KOPT-K1 (cell line): Measurements from ENCODE around the gene CCDC187.

Experiments
- H3K27ac ChIP-seq: fragments of 200-600 bp; sonication (generic); 2 replicates; pipeline ENCODE4 v1.5.1; 2016; ENCODE audit warnings: antibody characterized with exemption, mild to moderate bottlenecking, low read depth, low read length; ENCODE audit not compliant: poor library complexity, severe bottlenecking
- H3K36me3 ChIP-seq: fragments of 200-600 bp; sonication (generic); 2 replicates; pipeline ENCODE4 v1.5.1; 2017; ENCODE audit warnings: antibody characterized with exemption, mild to moderate bottlenecking, low read length, moderate library complexity; ENCODE audit not compliant: insufficient read depth
- H3K9me3 ChIP-seq: fragments of 200-600 bp; sonication (generic); 2 replicates; pipeline ENCODE4 v1.5.1; 2017; ENCODE audit warnings: antibody characterized with exemption, low read length, mild to moderate bottlenecking; ENCODE audit not compliant: insufficient read depth, poor library complexity, severe bottlenecking

Gene CCDC187

DNA sequence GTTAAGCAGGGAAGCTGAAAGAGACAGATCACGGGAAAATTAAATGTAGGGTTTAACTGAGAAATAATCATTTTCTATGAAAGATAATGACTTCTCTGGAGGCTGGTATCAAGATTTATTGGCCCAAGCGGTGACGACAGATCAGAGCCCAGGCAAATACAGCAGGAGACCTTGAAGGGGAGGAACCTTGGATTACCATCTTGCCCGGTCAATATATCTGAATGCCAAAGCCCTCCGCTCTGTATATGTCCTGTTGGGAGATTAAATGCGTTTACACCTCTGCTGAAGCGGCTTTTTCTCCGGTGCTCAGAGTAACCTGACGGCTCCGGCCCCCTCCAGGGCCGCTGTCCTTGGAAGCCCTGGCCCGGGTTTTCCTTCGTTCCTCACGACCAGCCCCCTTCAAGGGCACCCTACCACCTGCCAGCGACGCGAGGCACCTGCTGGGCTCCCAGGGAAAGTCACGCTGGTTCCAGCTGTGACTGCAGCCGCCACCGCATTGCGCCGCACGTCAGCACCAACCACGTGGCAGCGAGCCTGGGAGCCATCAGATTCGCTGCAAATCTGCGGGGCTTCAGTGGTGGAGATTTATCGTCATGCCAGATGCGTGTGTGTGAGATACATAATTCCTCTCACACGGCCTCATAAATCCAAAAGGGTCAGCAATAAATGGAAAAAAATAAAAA lies 53.9 kb downstream of the CCDC187 start:
- no peak overlapping the region for H3K27ac ChIP-seq
- H3K9me3 ChIP-seq = no peaks in the 10 kb centered on the region
- H3K36me3 ChIP-seq = no peaks in the 10 kb centered on the region

DNA sequence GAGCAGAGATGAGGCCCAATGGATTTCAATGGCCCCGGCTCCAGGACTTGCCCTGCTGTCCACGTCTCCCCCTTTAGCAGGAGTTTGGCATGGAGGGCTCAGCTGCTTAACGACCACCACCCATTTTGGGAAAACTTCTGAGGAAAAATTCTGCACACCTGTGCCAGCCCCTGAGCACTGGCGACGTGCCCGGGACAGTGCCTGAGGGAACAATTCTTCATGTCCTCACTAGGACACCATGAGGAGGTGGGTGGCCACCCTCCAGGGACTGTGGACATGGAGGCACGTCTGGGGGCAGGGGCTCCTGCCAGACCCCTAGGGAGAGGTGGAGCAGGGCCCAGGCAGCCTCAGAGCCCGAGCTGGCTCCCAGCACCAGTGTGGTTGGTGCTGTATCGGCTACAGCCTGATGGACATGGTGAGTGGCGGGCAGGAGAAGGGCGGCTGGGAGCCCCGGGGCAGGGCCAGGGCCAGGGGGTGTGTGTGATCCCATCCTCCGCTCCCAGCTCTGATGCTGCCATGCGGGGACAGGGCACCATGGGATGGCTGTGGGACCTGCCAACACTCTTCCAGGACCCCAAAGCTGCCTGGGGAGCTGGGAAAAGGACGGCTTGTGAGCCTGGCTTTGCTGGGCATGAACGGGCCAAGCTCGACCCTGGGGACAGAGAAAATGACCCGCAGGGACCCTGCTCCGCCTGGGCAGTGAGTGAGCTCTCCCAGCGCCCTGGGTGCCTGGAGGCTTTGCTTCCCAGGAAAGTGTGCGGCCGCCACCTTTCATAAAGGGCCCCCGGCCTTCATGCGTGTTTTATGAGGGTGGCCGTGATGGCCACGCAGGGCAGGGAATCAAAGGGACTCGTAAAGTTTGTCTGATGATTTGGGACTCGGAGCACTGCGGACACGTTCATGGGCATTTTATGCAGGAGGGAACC lies 54.7 kb downstream of the CCDC187 start:
- no peak overlapping the region for H3K27ac ChIP-seq
- no peaks in the 10 kb centered on the region for H3K36me3 ChIP-seq

DNA sequence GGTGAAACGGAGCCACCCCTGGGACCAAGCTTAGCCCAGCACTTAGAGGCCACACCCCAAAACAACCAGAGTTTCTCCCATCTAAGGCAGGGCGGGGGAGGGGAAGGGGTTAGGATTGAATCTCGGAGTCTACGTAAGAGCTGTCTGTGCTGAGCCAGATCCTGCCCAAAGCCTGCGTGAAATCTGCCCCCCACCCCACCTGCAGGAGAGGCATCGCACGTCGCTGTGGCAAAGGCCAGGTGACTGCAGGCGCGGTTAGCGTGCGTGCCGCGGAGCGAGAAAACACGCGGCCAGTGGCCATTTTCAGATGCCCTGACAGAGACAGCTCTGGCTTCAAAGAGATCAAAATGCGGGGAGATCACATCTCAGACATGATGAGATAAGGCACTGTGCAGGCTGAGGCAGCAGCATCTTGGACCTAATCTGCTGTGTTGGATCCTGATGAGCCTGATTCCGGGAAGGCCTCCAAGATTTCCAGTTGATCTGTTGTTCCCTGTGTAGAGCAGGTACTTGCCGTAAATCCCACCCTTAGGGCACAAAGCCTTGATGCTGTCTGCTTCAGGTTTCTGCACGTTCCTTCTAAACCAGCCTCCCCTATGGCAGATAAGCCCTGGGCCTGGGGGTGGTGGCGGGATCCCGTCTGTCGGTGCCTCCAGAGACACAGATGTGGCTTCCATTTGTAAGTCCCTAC lies 55.8 kb downstream of the CCDC187 start:
- Histone ChIP-seq H3K27ac (no peak overlapping the region), H3K36me3 (no peaks in the 10 kb centered on the region), H3K9me3 (no peaks in the 10 kb centered on the region)

More for the DNA sequence above, 54.7 kb downstream of the CCDC187 start:
- H3K9me3 ChIP-seq = no peaks in the 10 kb centered on the region

DNA sequence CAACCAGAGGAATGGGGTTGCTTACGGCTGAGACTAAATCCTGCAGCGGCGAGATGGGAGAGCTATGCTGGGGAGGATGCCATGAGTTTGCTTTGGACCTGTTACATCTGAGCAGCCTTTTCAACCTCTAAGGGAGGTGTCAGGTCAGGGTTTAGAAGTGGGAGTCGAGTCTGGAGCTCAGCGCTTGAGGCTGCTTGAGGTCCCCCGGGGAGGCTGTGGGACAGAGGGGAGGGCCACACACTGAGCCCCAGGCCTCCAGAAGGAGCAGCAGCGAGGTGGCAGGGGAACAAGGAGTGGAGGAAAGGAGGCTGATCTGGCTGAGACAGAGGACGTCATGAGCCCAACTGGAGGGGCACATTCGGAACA lies 56.4 kb downstream of the CCDC187 start:
- Histone ChIP-seq H3K9me3 (no peaks in the 10 kb centered on the region), H3K27ac (no peak overlapping the region), H3K36me3 (no peaks in the 10 kb centered on the region; the same call in 1 of the 2 replicates)

DNA sequence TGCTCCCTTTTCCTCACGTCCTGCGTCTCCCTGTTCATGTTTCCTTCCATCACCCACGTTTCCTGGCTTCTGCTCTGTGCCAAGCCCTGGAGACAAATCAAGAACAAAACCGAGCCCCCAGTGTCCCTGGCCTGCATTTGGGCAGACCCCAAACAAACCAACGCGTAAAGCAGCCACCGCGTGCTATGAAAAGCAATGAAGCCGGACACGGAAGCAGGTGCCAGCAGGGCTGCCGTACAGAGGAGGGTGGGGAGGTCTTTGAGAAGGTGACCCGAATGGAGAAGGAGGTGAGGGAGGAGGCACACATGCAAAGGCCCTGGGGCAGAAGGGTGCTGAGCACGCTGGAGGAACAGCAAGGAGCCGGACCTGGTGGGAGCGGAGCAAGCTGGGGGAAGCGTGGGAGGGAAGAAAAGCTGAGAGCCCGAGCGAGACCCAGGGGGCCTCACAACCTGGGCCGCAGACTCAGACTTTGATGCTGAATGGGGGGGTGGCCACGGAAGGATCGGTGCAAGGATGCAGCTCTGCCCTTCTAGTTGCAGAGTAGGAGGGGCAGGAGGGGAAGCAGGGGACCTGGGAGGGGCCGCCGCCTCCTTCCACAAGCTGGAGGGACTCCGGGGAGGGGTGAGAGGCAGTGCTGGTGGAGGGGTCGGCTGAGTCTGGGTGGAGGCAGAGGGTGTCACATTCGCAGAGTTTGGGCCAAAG lies 56.9 kb downstream of the CCDC187 start:
- H3K9me3 ChIP-seq = no peaks in the 10 kb centered on the region
- H3K27ac ChIP-seq = no peak overlapping the region
- H3K36me3 ChIP-seq = peaks cover 1% of the 10 kb centered on the region; the same call in 1 of the 2 replicates

DNA sequence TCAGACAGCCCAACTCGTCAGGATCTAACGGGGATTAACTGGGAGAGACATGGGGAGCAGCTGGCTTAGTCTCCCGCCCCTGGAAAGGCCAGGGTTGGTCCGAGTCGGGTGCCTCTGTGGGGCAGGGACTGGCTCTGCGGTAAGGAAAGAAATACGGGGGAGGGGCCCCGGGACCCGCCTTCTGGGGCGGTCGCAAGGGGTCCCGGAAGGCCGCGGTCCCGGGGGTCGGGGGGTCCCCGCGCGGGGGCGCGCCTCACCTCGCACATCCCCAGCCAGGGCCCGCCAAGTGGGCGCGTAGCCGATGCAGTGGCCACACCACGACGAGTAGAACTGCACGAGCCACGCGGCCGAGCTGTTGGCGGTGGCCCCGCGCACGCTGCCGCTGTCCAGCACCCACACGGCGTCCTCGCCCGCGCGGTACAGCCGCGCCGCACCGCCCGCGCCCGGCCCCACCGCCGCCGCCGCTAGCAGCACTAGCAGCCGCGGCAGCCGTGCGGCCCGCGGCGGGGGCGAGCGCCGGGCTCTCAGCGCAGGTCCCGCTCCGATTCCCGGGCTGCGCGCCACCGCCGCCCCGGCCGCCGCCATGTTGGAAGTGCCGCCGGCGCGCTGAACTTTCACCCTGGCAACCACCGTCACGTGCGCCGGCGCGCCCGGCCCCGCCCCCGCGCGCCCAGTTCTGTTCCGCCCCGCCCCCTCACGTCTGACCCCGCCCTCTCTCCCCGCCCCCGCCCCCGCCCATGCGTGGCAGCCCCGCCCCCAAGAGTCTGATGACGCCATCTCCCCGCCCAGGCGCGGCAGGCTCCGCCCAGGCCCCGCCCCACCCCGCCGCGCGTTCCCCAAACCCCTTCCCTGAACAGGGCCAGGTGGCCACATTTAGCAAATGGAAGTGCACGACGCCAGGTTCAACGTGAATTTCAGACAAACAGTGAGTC lies 58.4 kb downstream of the CCDC187 start, which contains the start of gene QSOX2:
TSS of gene QSOX2 (minus strand) at position 594 of the 932 bp plus-strand sequence. CDS start at position 585, 9 bp downstream.
- peaks cover 8% of the 10 kb centered on the region; the same call in 1 of the 2 replicates for H3K36me3 ChIP-seq

DNA sequence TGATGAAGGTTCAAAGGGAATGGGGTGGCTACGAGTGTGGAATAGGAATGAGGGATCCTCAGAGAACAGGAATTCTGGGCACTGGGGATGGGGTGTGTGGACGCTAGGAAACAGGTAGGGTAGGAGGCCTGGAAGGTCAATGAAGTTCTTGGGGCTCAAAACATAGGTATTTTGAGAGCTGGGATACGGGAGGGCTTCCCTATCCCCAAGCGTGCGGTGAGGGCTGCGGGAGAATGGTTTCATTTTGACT lies 59.0 kb downstream of the CCDC187 start:
- H3K36me3 ChIP-seq = peaks cover 8% of the 10 kb centered on the region; the same call in 1 of the 2 replicates
- H3K27ac ChIP-seq = peak overlapping the region; percentile 50
- no peaks in the 10 kb centered on the region for H3K9me3 ChIP-seq

More for the DNA sequence above, 58.4 kb downstream of the CCDC187 start, which contains the start of gene QSOX2:
- H3K27ac ChIP-seq = peak within 1 kb of the TSS; percentile 50
- no peaks in the 10 kb centered on the region for H3K9me3 ChIP-seq

DNA sequence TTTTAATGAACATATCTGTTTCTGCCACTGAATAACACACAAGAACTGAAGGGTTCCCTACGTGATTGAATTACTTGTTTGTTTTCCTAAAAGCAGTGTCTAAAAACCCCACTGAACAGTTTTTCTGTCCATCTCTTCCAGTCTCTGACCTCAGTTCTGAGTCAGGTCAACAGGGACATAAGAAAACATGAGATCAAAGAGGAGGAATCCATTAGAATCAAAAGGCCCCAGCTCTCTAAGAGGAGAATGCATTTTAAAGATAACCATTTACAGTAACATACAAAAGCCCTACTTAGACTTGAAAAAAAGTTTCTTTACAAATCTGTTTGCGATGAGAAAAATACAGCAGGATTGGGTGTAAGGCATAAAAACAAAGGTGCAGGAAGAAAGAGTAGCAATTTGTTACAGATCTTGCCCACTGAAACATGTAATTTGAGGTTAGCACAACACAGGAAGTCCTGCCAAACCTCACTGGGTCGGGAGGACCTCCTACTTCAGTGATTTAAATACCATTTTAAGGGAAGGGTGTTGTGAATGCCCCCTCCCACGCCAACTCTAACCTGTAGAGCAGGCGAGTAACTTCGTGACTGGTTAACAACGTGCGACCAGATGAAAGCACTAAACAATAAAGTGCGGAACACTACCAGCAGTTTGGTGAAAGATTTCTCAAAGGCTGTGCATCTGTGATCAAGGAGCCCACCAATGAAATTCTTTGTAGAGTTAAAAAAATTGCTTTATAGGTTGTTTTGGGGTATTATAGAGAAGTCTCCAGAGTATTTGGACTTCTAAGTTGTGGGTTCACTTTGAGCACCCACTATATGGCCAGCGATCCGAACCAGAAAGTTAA lies 59.5 kb downstream of the CCDC187 start:
- Histone ChIP-seq H3K27ac (peak overlapping the region; percentile 50), H3K9me3 (no peaks in the 10 kb centered on the region), H3K36me3 (peaks cover 8% of the 10 kb centered on the region; the same call in 1 of the 2 replicates)

DNA sequence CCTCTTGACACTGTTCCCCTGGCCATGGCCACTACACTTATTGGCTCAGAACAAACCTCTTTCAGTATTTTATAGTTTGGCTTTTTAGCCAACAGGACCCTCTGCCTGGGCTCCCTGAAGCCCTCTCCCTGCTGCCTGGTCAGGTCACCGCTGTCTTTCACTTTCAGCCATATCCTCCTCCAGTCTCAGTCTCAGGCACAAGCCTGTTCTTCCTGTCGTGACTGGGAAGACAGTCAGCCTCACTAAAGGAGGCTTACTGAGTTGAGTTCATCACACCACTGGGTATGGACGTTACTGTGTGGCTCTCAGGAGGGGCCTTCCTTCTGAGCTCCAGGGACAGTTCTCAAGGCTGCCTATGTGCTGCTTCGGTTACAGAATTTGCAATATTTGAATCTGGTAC lies 60.3 kb downstream of the CCDC187 start:
- Histone ChIP-seq H3K9me3 (no peaks in the 10 kb centered on the region), H3K27ac (peak overlapping the region; percentile 13), H3K36me3 (peaks cover 8% of the 10 kb centered on the region; the same call in 1 of the 2 replicates)

DNA sequence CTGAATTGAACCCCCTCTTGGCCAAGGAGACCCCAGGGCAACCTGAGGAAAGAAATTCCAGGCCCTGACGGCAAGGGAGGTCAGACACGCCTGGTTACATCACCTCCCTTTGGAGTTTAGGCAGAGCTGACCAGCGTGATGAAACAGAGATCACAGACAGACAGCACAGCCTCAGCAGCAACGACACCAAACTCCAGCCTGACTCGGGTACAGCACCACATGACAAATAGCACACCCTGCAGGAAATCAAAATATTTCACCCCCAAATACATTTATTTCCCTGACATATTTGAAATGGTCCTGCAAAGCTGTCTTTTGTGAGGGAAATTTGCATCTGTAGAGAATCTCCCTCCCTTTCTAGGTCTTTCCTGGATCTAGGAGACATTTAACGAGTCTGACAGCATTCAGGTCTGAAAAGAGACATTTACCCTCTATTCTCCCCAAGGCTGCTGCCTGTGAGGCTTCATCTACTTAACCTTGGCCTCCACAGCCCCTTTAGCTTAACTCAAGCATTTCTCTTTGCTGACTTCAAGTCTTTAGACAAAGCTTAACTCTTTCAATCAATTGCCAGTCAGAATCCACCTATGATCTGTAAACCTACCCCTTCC lies 60.9 kb downstream of the CCDC187 start:
- no peak overlapping the region for H3K27ac ChIP-seq

DNA sequence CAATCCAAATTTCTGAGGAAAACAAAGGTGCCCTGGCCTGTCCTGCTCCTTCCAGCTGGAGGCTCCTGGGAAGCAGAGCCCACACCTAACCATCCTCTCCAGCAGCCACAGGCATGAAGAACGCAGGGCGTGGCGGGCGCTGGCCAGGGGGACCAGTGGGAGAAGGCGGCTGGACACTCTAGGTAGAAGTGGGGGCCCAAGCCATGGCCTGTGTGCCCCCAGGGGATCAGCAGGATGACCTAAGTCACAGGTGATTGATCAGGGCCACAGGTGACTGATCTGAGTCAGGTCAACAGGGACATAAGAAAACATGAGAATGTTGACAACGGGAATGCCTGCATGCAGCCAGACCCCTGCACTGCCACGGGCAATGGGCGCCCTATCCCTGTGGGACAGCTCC lies 61.6 kb downstream of the CCDC187 start:
- no peaks in the 10 kb centered on the region for H3K9me3 ChIP-seq
- peaks cover 8% of the 10 kb centered on the region; the same call in 1 of the 2 replicates for H3K36me3 ChIP-seq
- no peak overlapping the region for H3K27ac ChIP-seq

More for the DNA sequence above, 60.9 kb downstream of the CCDC187 start:
- Histone ChIP-seq H3K9me3 (no peaks in the 10 kb centered on the region), H3K36me3 (peaks cover 8% of the 10 kb centered on the region; the same call in 1 of the 2 replicates)

DNA sequence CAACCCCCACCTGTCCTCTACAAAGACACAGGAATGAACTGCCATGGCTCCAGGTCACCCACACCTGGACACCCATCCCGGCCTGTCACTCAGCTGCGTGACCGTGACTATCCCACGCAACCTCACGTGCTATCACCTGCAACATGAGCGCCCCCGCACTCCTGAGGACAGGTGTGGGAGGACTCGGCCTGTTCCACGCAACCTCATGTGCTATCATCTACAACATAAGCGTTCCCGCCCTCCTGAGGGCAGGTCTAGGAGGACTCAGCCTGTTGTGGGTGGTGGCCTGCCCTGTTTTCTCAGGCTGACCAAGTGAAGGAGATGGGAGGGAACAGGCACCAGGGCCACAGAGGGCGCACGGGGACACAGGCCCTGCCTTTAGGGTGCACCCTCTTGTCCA lies 62.4 kb downstream of the CCDC187 start:
- H3K27ac ChIP-seq = no peak overlapping the region
- H3K36me3 ChIP-seq = peaks cover 14% of the 10 kb centered on the region; the same call in 1 of the 2 replicates
- H3K9me3 ChIP-seq = no peaks in the 10 kb centered on the region

DNA sequence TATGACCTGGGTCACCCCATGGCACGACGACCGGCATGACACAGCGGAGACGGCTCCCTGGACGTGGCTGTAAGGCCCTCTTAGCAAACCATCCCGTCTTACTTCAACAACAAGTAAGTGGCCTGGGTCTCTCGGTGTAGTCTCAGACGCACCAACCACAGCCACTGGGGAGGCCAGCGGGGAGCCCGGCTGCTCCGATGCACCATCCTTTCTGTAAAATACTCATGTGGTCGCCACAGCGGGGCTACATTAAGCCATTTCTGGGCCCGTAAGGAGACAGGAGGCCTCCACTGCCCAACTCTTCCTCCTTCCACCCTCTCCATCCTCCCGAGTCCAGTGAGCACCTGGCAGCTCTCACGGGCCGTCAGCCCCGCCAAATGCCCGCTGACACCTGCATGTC lies 63.0 kb downstream of the CCDC187 start:
- H3K36me3 ChIP-seq = peaks cover 20% of the 10 kb centered on the region; the same call in 1 of the 2 replicates
- no peaks in the 10 kb centered on the region for H3K9me3 ChIP-seq
- H3K27ac ChIP-seq = no peak overlapping the region
